IPS-NIHi7 (cell line): ENCODE data around the gene CCKAR.

ENCODE experiments used
- DNase-seq: peaks from one replicate; pipeline ENCODE4 v3.0.0; 2012; ENCODE audit warnings: mixed read lengths; ENCODE audit errors: extremely low spot score

CCKAR gene

GRCh38 chr4:26459756-26460530, 30.3 kb downstream of the CCKAR start:
- no peak for DNase-seq

- DNase-seq, result peak; percentile 68
Observed at GRCh38 chr4:26459054-26459755, 31.1 kb downstream of the CCKAR start.

- no peak for DNase-seq
Observed at GRCh38 chr4:26458157-26458561, 32.1 kb downstream of the CCKAR start.

GRCh38 chr4:26457412-26457811, 32.9 kb downstream of the CCKAR start:
- DNase-seq, result no peak

GRCh38 chr4:26455571-26455970, 34.7 kb downstream of the CCKAR start:
- DNase-seq, result no peak

GRCh38 chr4:26454961-26455360, 35.3 kb downstream of the CCKAR start:
- no peak for DNase-seq

DNA sequence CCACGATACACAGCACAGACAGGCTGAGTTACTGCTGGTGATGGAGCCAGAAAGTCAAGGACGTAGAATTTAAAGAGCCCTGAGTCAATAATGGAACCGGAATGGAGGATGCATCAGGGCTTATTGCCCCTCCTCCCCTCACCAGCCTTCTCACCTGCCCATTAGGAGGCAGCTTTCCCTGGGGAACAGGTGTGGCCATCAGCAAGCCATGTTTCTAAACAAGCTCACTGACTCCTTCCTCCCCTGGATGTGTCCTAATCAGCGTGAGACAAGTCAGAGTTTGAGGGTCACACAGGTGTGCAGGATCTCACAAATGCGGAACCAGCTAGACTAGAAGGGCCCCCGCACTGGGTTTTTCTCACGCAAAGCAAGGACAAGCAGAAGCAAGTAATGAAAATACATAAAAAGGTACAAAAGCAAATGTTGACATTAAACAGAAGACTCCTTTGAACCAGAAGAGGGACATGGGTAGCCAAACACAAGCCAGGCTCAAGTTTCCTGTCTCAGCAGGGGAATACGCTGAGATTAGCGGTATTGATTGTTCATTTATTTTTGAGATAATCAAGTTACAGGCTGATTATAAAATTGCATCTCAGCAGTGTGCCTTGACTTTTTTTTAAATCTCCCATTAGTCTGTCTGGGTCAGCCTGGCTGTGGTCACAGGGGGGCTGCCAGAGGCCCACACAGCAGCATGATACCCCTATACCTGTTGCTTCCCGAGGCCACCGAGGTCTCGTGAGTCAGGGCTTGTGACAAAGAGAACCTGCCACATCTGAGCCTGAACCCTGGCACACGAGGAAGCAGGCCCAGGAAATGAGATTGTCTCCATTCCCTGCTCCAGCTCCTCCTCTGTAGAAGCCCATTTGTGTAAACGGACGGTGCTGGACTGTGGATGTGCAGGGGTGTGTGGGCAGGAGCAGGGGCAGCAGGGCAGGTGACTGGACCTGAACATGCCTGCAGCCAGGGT, 37.4 kb downstream of the CCKAR start:
- DNase-seq, result peak; percentile 62

GRCh38 chr4:26451597-26451996, 38.7 kb downstream of the CCKAR start:
- DNase-seq, result no peak

GRCh38 chr4:26450418-26450817, 39.9 kb downstream of the CCKAR start:
- DNase-seq, result no peak

- DNase-seq, result no peak
Observed at GRCh38 chr4:26447378-26447777, 42.9 kb downstream of the CCKAR start.

- no peak for DNase-seq
Observed at GRCh38 chr4:26441771-26442170, 48.5 kb downstream of the CCKAR start.

DNA sequence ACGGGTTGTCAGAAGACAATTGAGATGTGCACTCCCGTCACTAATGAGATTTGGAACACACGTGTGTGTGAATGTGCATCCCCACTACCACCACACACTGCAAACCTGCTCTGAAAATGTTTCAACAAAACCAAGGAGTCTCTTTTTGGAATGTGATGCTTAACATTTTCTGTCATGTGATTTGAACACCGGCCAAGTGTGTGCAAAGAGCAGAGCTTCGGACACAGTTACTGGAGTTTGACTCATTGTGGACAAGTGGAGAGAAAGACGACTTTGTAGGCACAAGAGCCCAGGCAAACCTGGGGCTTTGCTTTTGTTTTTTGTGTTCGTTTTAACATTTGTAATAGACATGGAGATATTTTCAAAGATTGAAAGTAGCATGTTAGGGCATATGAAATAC, 49.2 kb downstream of the CCKAR start:
- DNase-seq, result no peak

DNA sequence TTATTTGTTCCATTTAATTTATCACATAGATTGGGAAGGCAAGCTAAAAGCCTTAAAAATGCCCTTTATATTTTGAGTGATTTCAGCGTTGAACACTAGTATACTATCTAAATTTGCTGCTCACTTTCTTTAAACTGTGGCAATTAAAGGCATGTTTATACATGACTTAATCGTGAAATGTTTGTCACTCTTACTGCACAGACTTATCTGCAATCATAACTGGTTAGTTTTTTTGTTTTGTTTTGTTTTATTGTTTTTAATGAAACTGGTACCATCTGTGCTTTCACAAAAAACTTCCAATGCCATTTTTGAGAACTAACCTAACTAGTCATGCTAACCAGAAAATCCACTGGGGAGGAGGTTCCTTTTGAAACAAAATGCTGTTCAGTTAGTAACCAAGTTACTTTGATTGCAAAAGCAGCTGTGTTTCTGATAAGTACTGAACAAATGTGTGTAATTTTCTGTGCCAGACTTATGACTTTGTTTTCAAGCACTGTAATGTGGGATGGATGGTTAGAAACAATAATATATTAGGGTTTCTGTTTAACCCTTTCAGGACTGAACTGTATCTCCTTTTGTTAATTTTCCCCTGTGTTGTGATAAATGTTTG, 56.1 kb downstream of the CCKAR start:
- DNase-seq, result no peak

GRCh38 chr4:26433556-26433955, 56.7 kb downstream of the CCKAR start:
- DNase-seq, result no peak

- no peak for DNase-seq
Observed at GRCh38 chr4:26432419-26432818, 57.9 kb downstream of the CCKAR start.

GRCh38 chr4:26431461-26432180, 58.7 kb downstream of the CCKAR start:
- DNase-seq, result no peak
